H1 (cell line): Measurements from ENCODE around the gene C11orf58.

Source experiments
- CTCF ChIP-seq, 3 experiments: IDR thresholded peaks; 1 replicate in 2 of 3; 2 replicates in 1 of 3; pipeline versions ENCODE4 v1.5.1 to v1.6.1; 2011; ENCODE audit warnings: low read length in 3 of 3, mild to moderate bottlenecking in 3 of 3, inconsistent platforms in 2 of 3, low read depth in 1 of 3, moderate library complexity in 1 of 3; ENCODE audit not compliant: insufficient read depth in 1 of 3; ENCODE audit errors: control extremely low read depth in 1 of 3
- EP300 ChIP-seq, 2 experiments: IDR thresholded peaks; 1 replicate in 1 of 2; 2 replicates in 1 of 2; pipeline ENCODE4 v1.6.1; 2011 to 2012; ENCODE audit warnings: low read depth in 2 of 2, low read length in 2 of 2, mild to moderate bottlenecking in 2 of 2, borderline replicate concordance in 1 of 2, inconsistent platforms in 1 of 2, moderate library complexity in 1 of 2
- NRF1 ChIP-seq: IDR thresholded peaks from 2 replicates; pipeline ENCODE4 v1.6.1; 2011; ENCODE audit warnings: mild to moderate bottlenecking, low read depth, low read length, improper control_type of control experiment

DNA sequence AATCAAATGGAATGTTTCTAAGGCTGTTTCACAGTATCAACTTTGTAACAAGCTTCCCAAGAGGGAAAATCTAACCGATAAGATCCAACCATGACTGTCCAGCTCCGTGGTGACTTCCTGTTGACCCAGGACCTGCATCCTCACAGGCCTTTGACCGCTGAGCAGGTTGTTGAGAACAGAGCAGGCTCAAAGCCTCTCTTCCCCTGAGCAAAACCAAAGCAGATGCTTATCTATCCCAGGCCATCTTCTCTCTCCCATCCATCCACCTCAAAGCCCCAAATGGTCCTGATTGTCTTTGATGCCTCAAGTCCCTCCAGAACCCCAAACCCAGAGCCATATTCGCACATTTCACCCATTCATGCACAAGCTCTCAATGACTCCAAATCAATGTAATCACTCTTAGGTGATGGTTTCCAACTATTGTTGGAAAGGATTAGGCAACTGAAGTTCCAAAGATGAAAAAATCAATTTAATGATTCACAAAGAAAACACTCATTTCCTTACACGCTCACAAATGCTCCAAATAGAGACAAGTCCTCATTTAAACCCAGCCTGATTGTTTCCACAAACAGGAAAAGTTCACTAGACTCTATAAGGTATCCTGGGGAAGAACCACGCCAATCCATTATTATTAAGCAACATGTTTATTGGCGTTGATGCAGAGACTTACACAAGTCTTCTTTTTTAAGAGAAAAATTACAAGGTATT lies 48.7 kb downstream of the C11orf58 start:
- TF ChIP-seq CTCF (IDR thresholded peaks at IDR 0.05; ENCODE audit: control extremely low read depth in 1 of 3, insufficient read depth in 1 of 3, low read depth in 1 of 3, low read length in 3 of 3) (no peak), NRF1 (no peak), EP300 (IDR thresholded peaks at IDR 0.05; ENCODE audit: borderline replicate concordance in 1 of 2, low read depth in 2 of 2, low read length in 2 of 2) (no peak)
